ENCODE results near the gene DYNC2H1. TPM values are rescaled to one million over a fixed set of nuclear protein-coding genes. Genes with fewer than 3 reads are reported as not detected.

The DYNC2H1 gene
- polyA plus RNA-seq, 1 donor (not counting 4 experiments of a cell fraction or from before 2014, with no cell fraction given) = 18.5 TPM

GRCh38 chr11:103497268-103497667 lies 388.0 kb downstream of the DYNC2H1 start:
- no peak for FAIRE-seq
- Histone ChIP-seq H3K4me3 (ENCODE audit: control insufficient read depth in 2 of 3, extremely low read depth in 1 of 3, insufficient read depth in 2 of 3, low read depth in 1 of 3, low read length in 3 of 3) (no peak overlapping the region), H2AFZ (ENCODE audit: control insufficient read depth, low read length) (no peak overlapping the region), H3K27me3 (ENCODE audit: control insufficient read depth, extremely low read depth, insufficient read depth, low read length) (no peaks in the 10 kb centered on the region), H3K36me3 (ENCODE audit: control insufficient read depth in 2 of 2, extremely low read depth in 1 of 2, insufficient read depth in 2 of 2, low read length in 2 of 2) (no peaks in the 10 kb centered on the region), H4K20me1 (ENCODE audit: control insufficient read depth, extremely low read depth, insufficient read depth, low read length) (no peaks in the 10 kb centered on the region), H3K4me2 (ENCODE audit: control insufficient read depth, extremely low read depth, insufficient read depth, low read depth, low read length) (no peak overlapping the region), H3K27ac (ENCODE audit: control insufficient read depth, insufficient read depth, low read length) (no peak overlapping the region), H3K79me2 (ENCODE audit: control insufficient read depth, insufficient read depth, low read length) (no peaks in the 10 kb centered on the region), H3K9ac (ENCODE audit: control insufficient read depth, extremely low read depth, insufficient read depth, low read length) (no peak overlapping the region), H3K4me1 (ENCODE audit: control insufficient read depth, extremely low read depth, insufficient read depth, low read length) (no peaks in the 10 kb centered on the region), H3K9me1 (ENCODE audit: control insufficient read depth, extremely low read depth, insufficient read depth, low read length) (no peaks in the 10 kb centered on the region), H3K9me3 (ENCODE audit: control insufficient read depth, low read depth, low read length) (no peaks in the 10 kb centered on the region)
- no peak for TF ChIP-seq EZH2 (IDR thresholded peaks at IDR 0.05; ENCODE audit: low read length)
- TF ChIP-seq, protein P1, sequence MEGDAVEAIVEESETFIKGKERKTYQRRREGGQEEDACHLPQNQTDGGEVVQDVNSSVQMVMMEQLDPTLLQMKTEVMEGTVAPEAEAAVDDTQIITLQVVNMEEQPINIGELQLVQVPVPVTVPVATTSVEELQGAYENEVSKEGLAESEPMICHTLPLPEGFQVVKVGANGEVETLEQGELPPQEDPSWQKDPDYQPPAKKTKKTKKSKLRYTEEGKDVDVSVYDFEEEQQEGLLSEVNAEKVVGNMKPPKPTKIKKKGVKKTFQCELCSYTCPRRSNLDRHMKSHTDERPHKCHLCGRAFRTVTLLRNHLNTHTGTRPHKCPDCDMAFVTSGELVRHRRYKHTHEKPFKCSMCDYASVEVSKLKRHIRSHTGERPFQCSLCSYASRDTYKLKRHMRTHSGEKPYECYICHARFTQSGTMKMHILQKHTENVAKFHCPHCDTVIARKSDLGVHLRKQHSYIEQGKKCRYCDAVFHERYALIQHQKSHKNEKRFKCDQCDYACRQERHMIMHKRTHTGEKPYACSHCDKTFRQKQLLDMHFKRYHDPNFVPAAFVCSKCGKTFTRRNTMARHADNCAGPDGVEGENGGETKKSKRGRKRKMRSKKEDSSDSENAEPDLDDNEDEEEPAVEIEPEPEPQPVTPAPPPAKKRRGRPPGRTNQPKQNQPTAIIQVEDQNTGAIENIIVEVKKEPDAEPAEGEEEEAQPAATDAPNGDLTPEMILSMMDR (optimal IDR thresholded peaks at IDR 0.05 in 1 of 3, IDR thresholded peaks at IDR 0.05 in 1 of 3, conservative IDR thresholded peaks at IDR 0.05 in 1 of 3; ENCODE audit: extremely low read depth in 1 of 3, insufficient read depth in 2 of 3, low read length in 3 of 3) = no peak
- DNase-seq (ENCODE audit: low read depth, low spot score) = no peak
- dilution Hi-C loops (cut with MboI; ENCODE audit: extremely low pct_ligation_motif_present, low sequenced_read_pairs) = no loop called here

DNA sequence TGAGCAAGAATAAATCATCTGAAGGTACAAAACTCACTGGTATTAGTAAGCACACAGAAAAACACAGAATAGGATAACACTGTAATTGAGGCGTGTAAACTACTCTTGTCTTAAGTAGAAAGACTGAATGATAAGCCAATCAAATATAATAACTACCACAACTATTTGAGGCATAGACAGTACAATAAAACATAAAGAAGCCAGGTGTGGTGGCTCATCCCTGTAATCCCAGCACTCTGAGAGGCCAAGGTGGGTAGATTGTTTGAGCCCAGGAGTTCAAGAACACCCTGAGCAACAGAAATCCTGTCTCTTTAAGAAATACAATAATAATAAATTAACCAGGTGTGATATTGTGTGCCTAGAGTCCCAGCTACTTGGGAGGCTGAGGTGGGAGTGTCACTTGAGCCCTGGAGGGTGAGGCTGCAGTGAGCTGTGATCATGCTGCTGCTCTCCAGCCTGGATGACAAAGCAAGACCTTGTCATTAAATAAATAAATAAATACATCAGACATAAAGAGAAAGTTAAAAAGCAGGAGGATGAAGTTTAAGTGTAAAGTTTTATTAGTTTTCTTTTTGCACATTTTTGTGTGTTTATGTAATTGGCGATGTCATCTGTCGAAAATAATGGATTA lies 390.6 kb downstream of the DYNC2H1 start:
- no peaks in the 10 kb centered on the region for H3K27me3 ChIP-seq (ENCODE audit: control insufficient read depth, extremely low read depth, insufficient read depth, low read length)
- no peaks in the 10 kb centered on the region for H3K79me2 ChIP-seq (ENCODE audit: control insufficient read depth, insufficient read depth, low read length)
- TF ChIP-seq, protein P1 (optimal IDR thresholded peaks at IDR 0.05 in 1 of 3, IDR thresholded peaks at IDR 0.05 in 1 of 3, conservative IDR thresholded peaks at IDR 0.05 in 1 of 3; ENCODE audit: extremely low read depth in 1 of 3, insufficient read depth in 2 of 3, low read length in 3 of 3) = no peak
- TF ChIP-seq EZH2 (IDR thresholded peaks at IDR 0.05; ENCODE audit: low read length) = no peak
- dilution Hi-C loops (cut with MboI; ENCODE audit: extremely low pct_ligation_motif_present, low sequenced_read_pairs) = no loop called here
- no peaks in the 10 kb centered on the region for H3K9me1 ChIP-seq (ENCODE audit: control insufficient read depth, extremely low read depth, insufficient read depth, low read length)
- H2AFZ ChIP-seq (ENCODE audit: control insufficient read depth, low read length) = no peak overlapping the region
- DNase-seq (ENCODE audit: low read depth, low spot score) (no peak), FAIRE-seq (no peak)
- H4K20me1 ChIP-seq (ENCODE audit: control insufficient read depth, extremely low read depth, insufficient read depth, low read length) = no peaks in the 10 kb centered on the region
- H3K9ac ChIP-seq (ENCODE audit: control insufficient read depth, extremely low read depth, insufficient read depth, low read length) = no peak overlapping the region
- H3K4me3 ChIP-seq (ENCODE audit: control insufficient read depth in 2 of 3, extremely low read depth in 1 of 3, insufficient read depth in 2 of 3, low read depth in 1 of 3, low read length in 3 of 3) = no peak overlapping the region
- no peak overlapping the region for H3K4me2 ChIP-seq (ENCODE audit: control insufficient read depth, extremely low read depth, insufficient read depth, low read depth, low read length)
- no peaks in the 10 kb centered on the region for H3K36me3 ChIP-seq (ENCODE audit: control insufficient read depth in 2 of 2, extremely low read depth in 1 of 2, insufficient read depth in 2 of 2, low read length in 2 of 2)
- H3K4me1 ChIP-seq (ENCODE audit: control insufficient read depth, extremely low read depth, insufficient read depth, low read length) = no peaks in the 10 kb centered on the region
- no peak overlapping the region for H3K27ac ChIP-seq (ENCODE audit: control insufficient read depth, insufficient read depth, low read length)
- no peaks in the 10 kb centered on the region for H3K9me3 ChIP-seq (ENCODE audit: control insufficient read depth, low read depth, low read length)
